NCI-H146 treated with DMSO at 0.1 percent for 48 hours (cell line): Measurements from ENCODE around the gene PPEF2.

Experiments
- DNase-seq: peaks from one replicate; lab custom pipeline; 2025; ENCODE audit not compliant: unreplicated experiment; lab: John Stamatoyannopoulos, UW

PPEF2 gene

DNA sequence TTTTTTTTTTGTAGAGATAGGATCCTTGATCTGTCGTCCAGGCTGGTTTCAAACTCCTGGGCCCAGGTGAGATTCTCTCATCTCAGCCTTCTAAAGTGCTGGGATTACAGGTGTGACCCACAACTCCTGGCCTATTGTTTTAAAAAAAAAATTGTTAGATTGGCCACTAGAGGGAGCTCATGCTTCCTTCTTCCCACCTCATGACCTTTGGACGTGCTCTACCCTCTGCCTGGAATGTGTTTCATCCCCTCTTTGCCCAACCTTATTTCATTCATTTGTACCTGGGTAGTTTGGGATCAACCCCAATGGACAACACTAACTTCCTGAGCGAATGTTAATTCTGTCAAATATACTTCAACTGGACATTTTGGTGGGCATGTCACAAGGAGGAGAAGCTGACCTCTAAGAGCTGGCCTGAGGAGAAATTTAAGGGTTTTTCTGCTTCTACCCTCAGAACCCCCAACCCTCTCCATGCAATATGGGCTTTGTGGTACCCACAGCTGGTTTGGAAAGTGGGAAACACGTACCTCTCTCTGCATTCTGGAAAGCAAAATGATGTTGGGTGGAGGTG is 6.4 kb downstream of the PPEF2 start:
- DNase-seq, result peak; percentile 36

DNA sequence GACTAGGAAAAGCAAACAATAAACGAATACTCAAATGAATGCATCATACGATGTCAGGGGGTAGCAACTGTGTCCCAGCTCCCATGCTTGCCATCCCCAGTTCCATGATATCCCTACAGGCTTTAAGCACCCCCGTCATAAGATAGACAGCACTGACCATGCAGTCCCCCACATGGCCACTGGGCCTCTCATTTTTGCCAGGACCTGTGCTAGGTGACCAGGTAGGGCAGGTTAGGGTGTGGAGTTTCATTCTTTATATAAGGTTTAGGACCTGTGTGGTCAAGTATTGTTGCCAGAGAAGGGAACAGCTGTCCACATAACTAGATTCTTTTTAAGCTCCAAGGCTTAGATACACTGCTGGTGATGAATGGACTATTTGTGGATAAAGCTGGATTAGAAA is 9.7 kb downstream of the PPEF2 start:
- no peak for DNase-seq

DNA sequence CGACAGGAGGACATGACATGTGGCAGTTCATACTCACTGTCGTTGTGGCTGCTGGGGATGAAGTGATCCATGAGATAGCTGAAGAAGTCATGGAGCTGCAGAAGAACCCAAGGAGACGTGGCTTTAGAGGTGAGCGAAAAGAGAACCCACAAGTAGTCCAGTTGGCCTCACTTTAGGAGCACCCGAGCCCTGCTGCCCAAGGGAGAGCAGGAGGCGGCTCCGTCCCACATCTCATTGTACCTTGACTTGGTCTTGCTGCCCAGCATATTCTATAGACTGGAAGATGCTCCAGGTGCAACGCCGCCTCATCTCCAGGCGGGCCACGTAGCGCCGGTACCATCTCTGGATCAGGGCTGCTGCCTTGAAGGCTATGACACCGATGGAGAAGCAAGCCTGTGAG is 10.6 kb downstream of the PPEF2 start:
- DNase-seq, result no peak

DNA sequence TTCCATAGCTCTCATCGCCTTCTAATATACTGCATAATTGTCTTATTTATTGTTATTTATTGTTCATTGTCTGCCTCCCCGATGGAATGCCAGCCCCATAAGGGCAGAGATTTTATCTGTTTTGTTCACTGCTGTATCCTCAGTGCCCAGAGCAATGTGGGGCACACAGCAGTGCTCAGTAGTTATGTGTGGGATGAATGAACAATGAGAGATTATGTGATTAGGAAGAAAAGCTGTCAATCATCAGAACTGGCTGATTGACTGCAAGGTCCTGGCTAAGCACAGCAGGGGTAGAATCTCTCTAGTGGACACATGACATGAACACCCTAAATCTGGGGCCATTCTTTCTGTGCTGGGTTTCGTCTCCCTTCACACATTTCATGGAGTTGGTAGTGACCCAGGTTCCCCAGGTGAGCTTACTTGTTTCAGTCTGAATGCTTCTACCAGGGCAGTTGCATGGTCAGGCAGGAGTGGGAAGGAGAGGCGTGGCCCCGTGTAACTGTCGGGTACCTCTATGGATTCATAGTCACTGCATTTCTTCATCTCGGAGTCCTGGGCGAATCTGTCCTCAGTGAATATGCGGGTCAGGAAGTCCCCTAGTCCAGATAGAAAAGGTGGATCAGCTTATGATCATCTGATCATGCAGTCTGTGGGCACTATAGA is 12.6 kb downstream of the PPEF2 start:
- no peak for DNase-seq

DNA sequence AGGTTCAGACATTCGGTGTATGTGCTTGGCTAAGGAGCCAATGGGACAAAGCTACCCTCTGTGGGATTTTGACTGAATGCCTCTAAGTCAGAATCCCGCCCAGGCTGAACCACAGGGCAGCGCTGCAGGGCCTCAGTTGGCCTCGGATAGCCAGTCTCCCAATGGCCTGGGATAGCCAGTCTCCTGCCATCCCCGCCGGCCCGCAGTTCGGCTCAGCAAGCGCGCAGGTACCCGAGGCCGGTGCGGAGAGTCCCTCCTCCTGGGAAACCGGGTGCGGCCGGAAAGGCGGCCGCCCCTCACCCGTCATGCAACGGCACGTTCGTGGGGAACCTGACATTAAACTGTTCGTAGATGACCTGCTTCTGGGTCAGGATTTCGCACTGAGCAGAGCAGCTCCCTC is 16.1 kb downstream of the PPEF2 start:
- DNase-seq, result no peak

DNA sequence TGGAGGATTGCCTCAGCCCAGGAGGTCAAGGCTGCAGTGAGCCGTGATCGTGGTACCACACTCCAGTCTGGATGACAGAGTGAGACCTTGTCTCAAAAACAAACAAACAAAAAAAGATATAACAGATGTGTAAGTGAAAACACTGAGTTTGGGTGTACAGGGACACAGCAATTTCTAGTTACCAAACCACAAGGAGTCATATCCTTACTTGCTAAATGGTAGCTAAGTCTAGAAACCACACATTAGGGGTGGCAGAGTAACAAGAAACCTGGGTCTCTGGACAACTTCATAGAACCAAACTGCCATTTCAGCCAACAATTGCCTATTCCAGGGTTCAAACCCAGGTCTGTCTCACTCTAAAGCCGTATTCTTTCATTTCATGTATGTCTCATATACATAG is 20.8 kb downstream of the PPEF2 start:
- DNase-seq, result no peak

DNA sequence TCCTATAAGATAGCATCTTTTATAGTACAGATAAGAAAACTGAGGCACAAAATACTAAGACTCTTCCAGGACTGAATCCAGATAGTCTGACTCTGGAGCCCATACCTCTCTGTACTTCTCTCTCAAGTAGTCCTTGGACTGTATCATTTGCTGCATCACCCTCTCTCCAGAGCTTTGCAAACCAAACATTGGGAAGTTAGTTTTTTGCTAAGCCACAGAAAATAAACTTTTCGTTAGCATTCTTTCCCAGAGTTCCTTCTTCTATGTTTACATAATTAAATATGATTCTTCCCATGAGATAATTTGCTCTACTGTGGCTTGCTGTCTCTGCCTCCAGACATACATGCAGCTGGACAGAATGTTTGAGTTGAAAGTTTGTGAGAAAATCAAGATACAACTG is 22.0 kb downstream of the PPEF2 start:
- DNase-seq, result no peak

DNA sequence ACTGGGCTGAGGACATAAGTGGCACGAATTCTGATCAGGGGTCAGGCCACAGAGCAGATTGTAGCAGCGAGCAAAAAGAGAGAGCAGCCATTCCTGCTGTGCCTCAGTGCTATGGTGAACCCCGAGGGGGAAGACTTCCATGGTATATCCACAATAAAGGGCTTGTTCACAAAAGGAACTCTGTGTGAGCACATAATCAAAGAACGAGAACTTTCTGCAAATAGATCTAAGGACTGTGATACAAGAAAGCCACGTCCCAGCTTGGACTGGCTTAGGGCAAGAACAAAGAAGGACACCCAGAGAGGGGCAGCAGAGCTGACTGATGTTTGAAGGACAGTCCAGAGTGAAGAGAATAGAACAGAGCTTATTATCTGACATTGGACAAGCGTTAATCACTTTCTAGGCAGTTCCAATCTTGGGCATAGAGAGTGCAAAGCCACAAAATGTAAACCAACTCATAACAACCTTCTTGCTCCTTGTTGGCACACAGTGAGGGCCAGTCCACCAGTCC is 24.0 kb downstream of the PPEF2 start:
- no peak for DNase-seq

DNA sequence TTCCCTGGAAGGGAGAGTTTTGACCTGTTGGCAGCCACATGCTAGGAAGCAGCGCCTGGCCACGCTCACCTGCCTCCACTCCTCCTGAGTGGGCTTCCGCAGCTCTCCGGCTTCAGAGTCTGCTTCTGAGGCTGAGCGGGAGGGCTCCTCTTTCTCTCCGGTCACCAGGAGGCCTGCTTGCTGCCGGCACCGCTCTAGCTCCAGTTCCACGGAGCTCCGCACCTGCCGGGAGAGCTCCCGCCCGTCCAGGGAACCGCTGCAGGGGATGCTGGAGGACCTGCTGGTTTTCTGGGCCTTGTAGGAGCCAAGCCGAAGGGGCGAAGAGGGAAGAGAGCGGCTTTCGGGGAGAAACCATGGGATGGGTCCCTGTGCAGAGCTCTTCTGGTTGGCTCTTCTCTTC is 26.0 kb downstream of the PPEF2 start:
- no peak for DNase-seq

DNA sequence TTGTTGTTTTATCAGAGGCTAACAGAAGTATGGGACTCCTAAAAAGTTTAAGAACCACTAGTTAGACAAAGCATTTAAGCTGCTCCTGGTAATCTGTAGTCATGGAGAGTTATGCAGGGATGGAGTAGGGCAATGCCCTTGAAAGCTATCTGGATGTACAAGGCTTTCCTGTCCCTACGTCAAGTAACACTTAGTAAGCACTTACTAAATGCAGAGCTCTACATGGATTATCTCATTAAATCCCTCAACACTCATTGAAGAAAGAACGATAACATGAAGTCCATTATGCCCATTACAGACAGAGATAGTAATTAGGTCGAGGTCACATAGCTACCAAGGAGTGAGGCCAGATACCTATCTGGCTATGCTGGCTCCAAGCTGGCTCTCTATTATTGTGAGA is 33.2 kb downstream of the PPEF2 start:
- DNase-seq, result no peak

DNA sequence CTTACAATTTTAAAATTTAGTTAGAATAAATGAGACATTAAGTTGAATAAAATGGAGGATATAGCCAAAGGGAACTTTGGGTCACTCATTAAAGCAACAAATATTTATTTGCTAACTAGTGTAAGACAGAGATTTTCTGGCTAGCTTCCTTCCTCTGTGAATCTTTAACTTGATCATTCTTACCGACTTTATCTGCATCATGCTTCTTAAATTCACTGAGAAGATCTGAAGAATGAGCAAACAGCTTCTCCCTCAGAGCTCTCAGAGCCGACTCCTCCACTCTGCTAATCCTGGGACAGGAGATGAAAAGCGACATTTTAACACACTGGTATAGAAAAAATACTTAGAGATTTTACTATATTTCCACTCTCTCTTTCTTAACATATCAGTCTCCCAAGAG is 35.1 kb downstream of the PPEF2 start:
- no peak for DNase-seq

DNA sequence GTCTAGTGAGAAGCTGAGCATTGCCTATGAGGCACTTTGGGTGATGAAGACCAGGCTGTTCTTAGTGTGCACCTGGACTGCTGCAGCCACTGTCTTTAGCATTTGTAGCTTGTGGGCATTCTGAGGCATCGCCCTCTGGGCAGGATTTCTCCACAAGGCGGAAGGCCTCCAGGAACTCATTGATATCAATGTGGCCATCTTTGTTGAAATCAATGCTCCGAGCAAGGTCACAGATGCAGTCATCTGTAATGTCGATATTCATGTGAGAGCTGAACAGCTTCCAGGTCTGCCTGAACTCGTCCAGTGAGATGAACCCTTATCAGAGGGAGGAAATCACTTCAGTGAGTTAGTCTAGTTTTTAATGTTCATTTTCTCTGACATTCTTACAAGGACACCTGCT is 41.6 kb downstream of the PPEF2 start:
- DNase-seq, result no peak

DNA sequence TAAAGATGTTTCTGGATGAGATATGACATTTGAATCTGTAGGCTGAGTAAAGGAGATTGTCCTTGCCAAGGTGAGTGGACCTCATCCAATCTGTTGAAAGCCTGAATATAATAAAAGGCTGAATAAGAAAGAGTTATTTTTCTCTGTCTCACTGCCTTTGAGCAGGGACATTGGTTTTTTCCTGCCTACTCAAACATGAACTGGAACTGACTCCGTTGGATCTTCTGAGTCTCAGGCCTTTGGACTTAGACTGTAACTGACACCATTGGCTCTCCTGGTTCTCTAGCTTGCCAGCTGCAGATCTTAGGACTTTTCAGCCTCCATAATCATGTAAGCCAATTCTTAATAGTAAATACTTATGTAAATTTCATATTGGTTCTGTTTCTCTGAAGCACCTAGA is 43.5 kb downstream of the PPEF2 start:
- DNase-seq, result no peak

DNA sequence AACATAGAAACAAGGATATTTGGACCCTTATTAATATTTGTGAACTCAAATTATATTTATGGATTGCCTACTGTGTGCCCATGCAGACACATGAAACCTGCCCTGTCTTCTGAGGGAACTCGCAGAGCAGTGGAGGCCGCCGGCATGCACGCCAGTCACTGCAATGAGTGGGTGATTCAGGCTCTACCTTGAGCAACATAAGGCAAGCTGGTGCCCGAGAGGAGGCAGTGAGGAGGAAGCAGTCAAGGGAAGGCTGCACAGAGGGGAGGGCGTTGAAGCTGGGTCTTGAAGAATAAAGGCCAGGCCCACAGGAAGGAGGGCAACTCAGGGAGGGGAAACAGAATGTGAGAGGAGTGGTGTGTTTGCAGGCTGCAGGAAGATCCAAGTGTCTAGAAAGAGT is 52.8 kb downstream of the PPEF2 start:
- DNase-seq, result no peak

DNA sequence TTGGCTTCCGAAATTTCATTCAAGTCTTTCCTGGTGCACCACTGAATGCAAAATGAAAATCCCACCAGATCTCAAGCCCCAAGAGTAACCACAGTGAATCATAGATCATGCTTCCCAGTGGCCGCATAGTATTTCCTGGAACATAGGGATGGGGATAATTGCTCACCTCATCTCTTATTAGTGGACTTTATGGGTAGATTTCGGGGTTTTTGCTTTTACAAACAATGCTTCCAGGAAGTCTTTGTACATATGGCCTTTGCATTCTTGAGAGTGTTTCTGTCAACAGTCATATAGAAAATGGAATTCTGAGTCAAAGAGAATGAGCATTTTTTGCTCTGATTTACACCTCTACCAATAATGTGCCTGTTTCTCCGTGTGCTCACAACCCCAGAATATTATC is 53.4 kb downstream of the PPEF2 start:
- DNase-seq, result no peak

DNA sequence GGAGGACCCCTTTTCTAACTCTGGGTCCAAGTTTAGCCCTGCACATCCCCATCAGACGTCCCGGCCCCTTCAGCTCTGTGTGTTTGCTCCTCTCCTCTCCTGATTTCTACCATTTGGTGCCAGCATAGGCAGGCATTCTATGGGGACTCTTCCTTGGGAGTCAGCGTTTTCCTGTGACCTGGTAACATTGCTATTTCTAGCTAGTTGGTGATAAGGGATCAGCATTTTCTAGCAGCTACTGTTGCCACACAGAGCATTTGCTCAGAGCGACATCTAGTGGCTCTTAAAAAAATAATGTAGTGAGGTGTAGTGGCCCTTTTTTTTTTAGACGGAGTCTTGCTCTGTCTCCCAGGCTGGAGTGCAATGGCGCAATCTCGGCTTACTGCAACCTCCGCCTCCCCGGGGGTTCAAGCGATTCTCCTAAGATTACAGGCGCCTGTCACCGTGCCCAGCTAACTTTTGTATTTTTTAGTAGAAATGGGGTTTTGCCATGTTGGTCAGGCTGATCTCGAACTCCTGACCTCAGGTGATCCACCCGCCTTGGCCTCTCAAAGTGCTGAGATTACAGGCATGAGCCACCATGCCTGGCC is 54.0 kb downstream of the PPEF2 start:
- peak; percentile 72 for DNase-seq

DNA sequence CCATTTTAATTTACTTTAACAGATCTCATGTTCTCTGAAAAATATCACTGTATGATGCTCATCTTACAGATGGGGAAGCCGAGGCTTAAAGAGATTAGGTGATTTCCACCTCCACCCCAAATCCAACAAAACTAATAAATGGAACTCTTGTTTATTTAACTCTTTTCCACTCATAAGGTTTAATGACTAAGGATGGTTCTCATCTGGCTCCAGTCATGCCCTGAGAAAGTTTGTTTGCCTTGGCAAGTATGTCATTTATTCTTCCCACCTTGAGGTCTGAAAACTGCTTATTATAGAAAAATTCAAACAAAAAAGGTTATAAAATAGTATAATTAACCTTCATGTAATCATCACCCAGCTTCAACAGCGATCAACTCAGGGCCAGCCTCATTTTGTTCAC is 56.3 kb downstream of the PPEF2 start:
- DNase-seq, result no peak

DNA sequence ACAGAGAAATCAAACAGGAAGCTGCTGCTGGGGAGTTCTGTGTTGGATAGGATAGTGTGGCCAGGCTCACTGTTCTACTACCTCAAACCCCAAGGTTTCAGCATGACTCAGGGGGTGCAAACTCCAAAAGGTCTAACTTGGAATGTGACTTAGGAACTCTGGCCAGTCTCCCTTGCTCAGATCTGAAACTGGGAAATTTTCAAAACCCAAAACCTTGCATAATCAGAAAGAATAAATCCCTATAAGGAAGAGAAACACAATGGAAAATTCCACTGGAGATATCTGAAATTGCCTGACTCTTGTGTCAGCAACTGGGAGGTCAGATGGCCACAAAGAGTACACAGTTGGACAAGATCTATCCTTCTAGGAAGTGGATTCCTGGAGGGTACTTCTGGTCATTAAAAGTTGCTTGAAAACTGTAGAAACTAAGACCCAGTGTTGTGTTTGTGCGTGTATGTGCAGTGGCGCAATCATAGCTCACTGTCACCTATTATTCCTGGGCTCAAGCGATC is 58.0 kb downstream of the PPEF2 start:
- no peak for DNase-seq

DNA sequence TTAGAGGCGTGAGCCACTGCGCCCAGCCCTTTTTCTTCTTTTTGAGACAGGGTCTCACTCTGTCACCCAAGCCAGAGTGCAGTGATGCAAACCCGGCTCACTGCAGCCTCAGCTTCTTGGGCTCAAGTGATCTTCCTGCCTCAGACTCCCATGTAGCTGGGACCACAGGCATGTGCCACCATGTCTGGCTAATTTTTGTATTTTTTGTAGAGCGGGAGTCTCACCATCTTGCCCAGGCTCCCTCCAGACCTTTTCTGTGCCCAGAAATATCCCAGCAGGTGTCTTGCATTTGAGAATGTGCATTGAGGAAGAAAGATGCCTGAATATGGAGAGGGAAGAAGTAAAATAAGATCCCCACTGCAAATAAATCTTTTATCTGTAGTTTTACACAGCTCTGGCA is 58.7 kb downstream of the PPEF2 start:
- DNase-seq, result no peak

DNA sequence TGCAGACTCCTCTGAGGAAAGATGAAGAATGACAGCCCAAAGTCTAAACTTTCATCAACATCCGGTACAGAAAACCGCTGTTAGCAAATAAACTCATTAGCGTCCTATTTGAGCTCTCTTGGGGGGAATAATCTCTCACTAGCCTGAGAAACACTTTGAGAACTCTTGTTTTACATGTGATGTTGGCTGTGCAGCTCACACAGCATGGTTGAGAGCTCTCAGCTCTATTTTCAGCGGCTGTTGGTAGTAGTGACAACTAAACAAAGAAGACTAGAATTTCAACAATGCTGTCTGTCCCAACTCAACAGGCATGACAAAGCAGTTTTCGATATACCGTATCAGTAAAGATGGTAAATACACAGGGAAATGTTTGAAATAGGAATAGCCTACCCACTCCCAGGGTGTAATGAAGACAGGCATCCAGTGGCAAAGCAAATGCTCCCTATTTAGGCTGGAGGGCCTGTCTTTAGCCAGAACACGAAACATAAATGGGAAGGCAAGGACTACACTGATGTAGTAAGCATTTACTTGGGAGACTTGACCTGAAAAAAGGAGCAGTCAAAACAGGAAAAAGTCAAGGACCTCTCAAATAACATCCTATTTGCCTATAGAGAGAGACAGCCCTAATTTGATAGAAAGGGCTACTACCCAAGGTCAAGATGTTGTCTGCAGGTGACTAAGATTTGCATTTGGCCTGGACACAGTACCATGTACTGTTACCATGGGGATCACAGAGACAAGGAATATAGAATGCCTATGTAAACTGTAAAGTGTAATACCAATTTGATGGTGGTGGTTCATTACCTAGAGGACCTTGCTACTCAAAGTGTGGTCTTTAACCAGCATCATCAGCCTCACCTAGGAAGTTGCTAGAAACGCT is 60.4 kb downstream of the PPEF2 start:
- no peak for DNase-seq

DNA sequence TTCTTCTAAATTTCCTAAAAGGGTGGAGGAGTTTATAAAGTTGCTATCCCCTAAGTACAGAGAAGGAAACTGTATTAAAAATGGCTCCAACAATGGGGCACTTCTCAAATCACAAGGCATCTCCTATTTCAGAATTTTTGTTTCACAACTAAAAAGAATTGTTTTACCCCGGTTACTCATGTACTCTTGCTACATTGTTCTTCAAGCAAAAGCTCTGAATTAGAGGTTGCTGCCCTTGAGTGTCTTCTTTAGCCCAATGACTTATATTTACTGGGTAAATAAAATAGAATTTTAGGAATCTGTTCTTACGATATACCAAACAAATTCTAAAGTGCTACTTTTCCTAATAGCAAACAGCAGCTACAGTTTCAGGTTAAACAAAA is 67.5 kb downstream of the PPEF2 start:
- no peak for DNase-seq
